ENCODE measurements around the gene GRK5.

GRCh38 chr10:119336599-119336998 lies 129.2 kb downstream of the GRK5 start:
- TF ChIP-seq ZNF384 (IDR thresholded peaks at IDR 0.05) (no peak), TARDBP (IDR thresholded peaks at IDR 0.05) (no peak), FOXK2 (IDR thresholded peaks at IDR 0.05) (no peak), ELF4 (IDR thresholded peaks at IDR 0.05) (no peak), CTBP1 (IDR thresholded peaks at IDR 0.05; ENCODE audit: borderline replicate concordance) (no peak), SP1 (IDR thresholded peaks at IDR 0.05) (no peak), SUZ12 (IDR thresholded peaks at IDR 0.05) (no peak), FOXM1 (IDR thresholded peaks at IDR 0.05; ENCODE audit: borderline replicate concordance) (no peak), NFRKB (IDR thresholded peaks at IDR 0.05) (no peak), ARNT (IDR thresholded peaks at IDR 0.05) (no peak), BHLHE40 (IDR thresholded peaks at IDR 0.05; ENCODE audit: borderline replicate concordance) (no peak)
- TF ChIP-seq, protein P1, sequence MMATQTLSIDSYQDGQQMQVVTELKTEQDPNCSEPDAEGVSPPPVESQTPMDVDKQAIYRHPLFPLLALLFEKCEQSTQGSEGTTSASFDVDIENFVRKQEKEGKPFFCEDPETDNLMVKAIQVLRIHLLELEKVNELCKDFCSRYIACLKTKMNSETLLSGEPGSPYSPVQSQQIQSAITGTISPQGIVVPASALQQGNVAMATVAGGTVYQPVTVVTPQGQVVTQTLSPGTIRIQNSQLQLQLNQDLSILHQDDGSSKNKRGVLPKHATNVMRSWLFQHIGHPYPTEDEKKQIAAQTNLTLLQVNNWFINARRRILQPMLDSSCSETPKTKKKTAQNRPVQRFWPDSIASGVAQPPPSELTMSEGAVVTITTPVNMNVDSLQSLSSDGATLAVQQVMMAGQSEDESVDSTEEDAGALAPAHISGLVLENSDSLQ (IDR thresholded peaks at IDR 0.05) = no peak

Measured in HEK293T (cell line).